CD4-positive, alpha-beta T cell treated with Interleukin-12 subunit alpha and Interleukin-12 subunit beta, for 1 hour (primary cell): ENCODE data around the gene ALDH1L1.

Experiments used
- DNase-seq: peaks from one replicate; pipeline ENCODE4 v3.0.0-alpha.2; 2020

ALDH1L1 gene

GRCh38 chr3:126132751-126133511 lies 47.5 kb downstream of the ALDH1L1 start:
- no peak for DNase-seq

GRCh38 chr3:126131881-126132750 lies 48.3 kb downstream of the ALDH1L1 start:
- DNase-seq: no peak

GRCh38 chr3:126130981-126131745 lies 49.2 kb downstream of the ALDH1L1 start:
- DNase-seq: no peak

GRCh38 chr3:126130081-126130855 lies 50.1 kb downstream of the ALDH1L1 start:
- DNase-seq: no peak

- no peak for DNase-seq
Measured at GRCh38 chr3:126129398-126129891, 50.9 kb downstream of the ALDH1L1 start.

- no peak for DNase-seq
Measured at GRCh38 chr3:126128504-126129397, 51.6 kb downstream of the ALDH1L1 start.

- DNase-seq: no peak
Measured at GRCh38 chr3:126127904-126128303, 52.5 kb downstream of the ALDH1L1 start.

GRCh38 chr3:126127452-126127851 lies 52.9 kb downstream of the ALDH1L1 start:
- no peak for DNase-seq

- DNase-seq: no peak
Measured at GRCh38 chr3:126126811-126127431, 53.5 kb downstream of the ALDH1L1 start.

- no peak for DNase-seq
Measured at GRCh38 chr3:126126286-126126685, 54.1 kb downstream of the ALDH1L1 start.

GRCh38 chr3:126125781-126126251 lies 54.6 kb downstream of the ALDH1L1 start:
- no peak for DNase-seq

GRCh38 chr3:126125341-126125740 lies 55.0 kb downstream of the ALDH1L1 start:
- DNase-seq: no peak

- no peak for DNase-seq
Measured at GRCh38 chr3:126124896-126125295, 55.5 kb downstream of the ALDH1L1 start.

GRCh38 chr3:126124148-126124868 lies 56.1 kb downstream of the ALDH1L1 start:
- DNase-seq: no peak

GRCh38 chr3:126121632-126122031 lies 58.8 kb downstream of the ALDH1L1 start:
- no peak for DNase-seq

- DNase-seq: no peak
Measured at GRCh38 chr3:126121074-126121473, 59.3 kb downstream of the ALDH1L1 start.

GRCh38 chr3:126119976-126120375 lies 60.4 kb downstream of the ALDH1L1 start:
- no peak for DNase-seq

GRCh38 chr3:126119008-126119675 lies 61.2 kb downstream of the ALDH1L1 start:
- no peak for DNase-seq

GRCh38 chr3:126118591-126118990 lies 61.8 kb downstream of the ALDH1L1 start:
- DNase-seq: no peak
